Measurements from ENCODE around the gene MAPK8IP3.

DNA sequence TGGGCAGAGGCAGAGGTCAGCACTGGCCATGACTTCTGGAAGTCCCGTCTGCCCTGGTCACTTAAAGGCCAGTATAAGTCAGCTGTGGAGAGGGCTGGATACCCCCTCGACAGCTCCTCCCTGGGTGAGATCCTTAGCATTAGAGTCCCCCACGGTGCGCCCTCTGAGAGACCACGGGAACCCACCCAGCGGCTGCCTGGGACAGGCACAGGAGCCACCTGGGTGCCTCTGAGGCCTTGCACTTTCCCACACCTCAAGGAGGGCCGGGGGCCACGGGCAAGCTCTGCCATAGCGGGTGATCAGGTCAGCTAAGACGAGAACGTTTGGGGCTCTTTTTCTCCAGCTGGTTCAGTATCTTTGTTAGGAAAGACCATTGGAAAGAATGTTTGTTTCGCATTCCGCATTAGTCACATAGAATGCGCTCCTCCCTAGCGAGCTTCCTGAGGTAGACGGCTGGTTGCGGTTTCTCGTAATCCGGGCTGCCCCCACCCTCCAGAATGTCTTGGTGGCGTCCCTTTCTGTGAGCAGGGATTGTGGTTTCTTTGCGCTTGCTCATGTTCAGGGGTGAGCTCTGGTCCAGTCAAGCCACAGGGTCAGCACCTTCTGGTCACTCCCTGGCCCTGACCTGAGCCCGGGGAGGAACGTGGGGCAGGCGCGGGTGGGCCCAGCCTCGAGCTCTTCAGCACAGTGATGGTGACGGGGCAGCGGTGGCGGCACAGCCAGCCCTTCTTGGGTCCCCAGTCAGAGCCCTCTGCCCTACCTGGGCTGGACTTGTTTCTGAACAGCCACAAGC lies 40.1 kb downstream of the MAPK8IP3 start:
- no peak for TF ChIP-seq ZBTB21 (CRISPR knock-in tag; IDR thresholded peaks at IDR 0.05; ENCODE audit: borderline replicate concordance)
- TF ChIP-seq, protein P1, sequence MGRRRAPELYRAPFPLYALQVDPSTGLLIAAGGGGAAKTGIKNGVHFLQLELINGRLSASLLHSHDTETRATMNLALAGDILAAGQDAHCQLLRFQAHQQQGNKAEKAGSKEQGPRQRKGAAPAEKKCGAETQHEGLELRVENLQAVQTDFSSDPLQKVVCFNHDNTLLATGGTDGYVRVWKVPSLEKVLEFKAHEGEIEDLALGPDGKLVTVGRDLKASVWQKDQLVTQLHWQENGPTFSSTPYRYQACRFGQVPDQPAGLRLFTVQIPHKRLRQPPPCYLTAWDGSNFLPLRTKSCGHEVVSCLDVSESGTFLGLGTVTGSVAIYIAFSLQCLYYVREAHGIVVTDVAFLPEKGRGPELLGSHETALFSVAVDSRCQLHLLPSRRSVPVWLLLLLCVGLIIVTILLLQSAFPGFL (CRISPR knock-in tag; IDR thresholded peaks at IDR 0.05; ENCODE audit: borderline replicate concordance): no peak
- TF ChIP-seq CTCF (IDR thresholded peaks at IDR 0.05): no peak
- no peak for TF ChIP-seq MLX (CRISPR knock-in tag; IDR thresholded peaks at IDR 0.05)
- no peak for TF ChIP-seq USF2 (CRISPR knock-in tag; IDR thresholded peaks at IDR 0.05)
- no peak for TF ChIP-seq SMAD3 (CRISPR knock-in tag; IDR thresholded peaks at IDR 0.05; ENCODE audit: borderline replicate concordance)
- TF ChIP-seq MAX (CRISPR knock-in tag; IDR thresholded peaks at IDR 0.05): no peak
- no peak for TF ChIP-seq IRF1 (CRISPR knock-in tag; IDR thresholded peaks at IDR 0.05)
- no peak for TF ChIP-seq RELA (CRISPR knock-in tag; IDR thresholded peaks at IDR 0.05; ENCODE audit: borderline replicate concordance)
- no peak for TF ChIP-seq ZSCAN18 (CRISPR knock-in tag; IDR thresholded peaks at IDR 0.05)
- TF ChIP-seq, protein P2, sequence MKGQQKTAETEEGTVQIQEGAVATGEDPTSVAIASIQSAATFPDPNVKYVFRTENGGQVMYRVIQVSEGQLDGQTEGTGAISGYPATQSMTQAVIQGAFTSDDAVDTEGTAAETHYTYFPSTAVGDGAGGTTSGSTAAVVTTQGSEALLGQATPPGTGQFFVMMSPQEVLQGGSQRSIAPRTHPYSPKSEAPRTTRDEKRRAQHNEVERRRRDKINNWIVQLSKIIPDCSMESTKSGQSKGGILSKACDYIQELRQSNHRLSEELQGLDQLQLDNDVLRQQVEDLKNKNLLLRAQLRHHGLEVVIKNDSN (CRISPR knock-in tag; IDR thresholded peaks at IDR 0.05): no peak
- TF ChIP-seq, protein P3, sequence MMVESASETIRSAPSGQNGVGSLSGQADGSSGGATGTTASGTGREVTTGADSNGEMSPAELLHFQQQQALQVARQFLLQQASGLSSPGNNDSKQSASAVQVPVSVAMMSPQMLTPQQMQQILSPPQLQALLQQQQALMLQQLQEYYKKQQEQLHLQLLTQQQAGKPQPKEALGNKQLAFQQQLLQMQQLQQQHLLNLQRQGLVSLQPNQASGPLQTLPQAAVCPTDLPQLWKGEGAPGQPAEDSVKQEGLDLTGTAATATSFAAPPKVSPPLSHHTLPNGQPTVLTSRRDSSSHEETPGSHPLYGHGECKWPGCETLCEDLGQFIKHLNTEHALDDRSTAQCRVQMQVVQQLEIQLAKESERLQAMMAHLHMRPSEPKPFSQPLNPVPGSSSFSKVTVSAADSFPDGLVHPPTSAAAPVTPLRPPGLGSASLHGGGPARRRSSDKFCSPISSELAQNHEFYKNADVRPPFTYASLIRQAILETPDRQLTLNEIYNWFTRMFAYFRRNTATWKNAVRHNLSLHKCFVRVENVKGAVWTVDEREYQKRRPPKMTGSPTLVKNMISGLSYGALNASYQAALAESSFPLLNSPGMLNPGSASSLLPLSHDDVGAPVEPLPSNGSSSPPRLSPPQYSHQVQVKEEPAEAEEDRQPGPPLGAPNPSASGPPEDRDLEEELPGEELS (CRISPR knock-in tag; IDR thresholded peaks at IDR 0.05): no peak
- TF ChIP-seq, protein P4, sequence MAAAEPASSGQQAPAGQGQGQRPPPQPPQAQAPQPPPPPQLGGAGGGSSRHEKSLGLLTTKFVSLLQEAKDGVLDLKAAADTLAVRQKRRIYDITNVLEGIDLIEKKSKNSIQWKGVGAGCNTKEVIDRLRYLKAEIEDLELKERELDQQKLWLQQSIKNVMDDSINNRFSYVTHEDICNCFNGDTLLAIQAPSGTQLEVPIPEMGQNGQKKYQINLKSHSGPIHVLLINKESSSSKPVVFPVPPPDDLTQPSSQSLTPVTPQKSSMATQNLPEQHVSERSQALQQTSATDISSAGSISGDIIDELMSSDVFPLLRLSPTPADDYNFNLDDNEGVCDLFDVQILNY (CRISPR knock-in tag; IDR thresholded peaks at IDR 0.05): no peak
